Activated CD4-positive, alpha-beta T cell treated with anti-CD3 and anti-CD28 coated beads, Interleukin-2, amount 10 ng/mL, durations not matched to agents 24 days and 14 days (primary cell): Measurements from ENCODE around the gene KCMF1. TPM values are rescaled to one million over a fixed set of nuclear protein-coding genes. Genes with fewer than 3 reads are reported as not detected.

ENCODE experiments used
- DNase-seq: peaks from one replicate; pipeline ENCODE4 v3.0.0; 2022
- H3K27ac Mint-ChIP-seq: one replicate; pipeline ENCODE4 v1.8.0; 2022; ENCODE audit warnings: mild to moderate bottlenecking, mixed read lengths
- H3K27me3 Mint-ChIP-seq: one replicate; pipeline ENCODE4 v1.8.0; 2022; ENCODE audit warnings: mixed read lengths
- H3K36me3 Mint-ChIP-seq: one replicate; pipeline ENCODE4 v1.8.0; 2022; ENCODE audit warnings: low read depth, mild to moderate bottlenecking, mixed read lengths
- H3K4me1 Mint-ChIP-seq: one replicate; pipeline ENCODE4 v1.8.0; 2021; ENCODE audit warnings: mixed read lengths
- H3K4me3 Mint-ChIP-seq: one replicate; pipeline ENCODE4 v1.8.0; 2022; ENCODE audit warnings: mild to moderate bottlenecking, moderate library complexity, mixed read lengths
- H3K9me3 Mint-ChIP-seq: one replicate; pipeline ENCODE4 v1.8.0; 2021; ENCODE audit warnings: mixed read lengths
- intact Hi-C: fragments of 100-400 bp; cut with micrococcal nuclease; formaldehyde crosslinking; loops from one replicate; pipeline ENCODE4 v1.15.1; 2023
- total RNA-seq: library from RNA; stranded (reverse); gene quantifications from 2 replicates; pipeline ENCODE4 v1.2.3, GENCODE V29; 2022

Gene KCMF1
- total RNA-seq, 1 donor from 2014 or later = 101 TPM

GRCh38 chr2:85011098-85011497, 40.1 kb downstream of the KCMF1 start:
- Mint-ChIP-seq H3K4me3 (peak overlapping the region; percentile 8), H3K4me1 (peaks cover 66% of the 10 kb centered on the region), H3K27ac (peak overlapping the region; percentile 72), H3K27me3 (no peaks in the 10 kb centered on the region), H3K9me3 (peaks cover 11% of the 10 kb centered on the region), H3K36me3 (peaks cover 37% of the 10 kb centered on the region)
- intact Hi-C loops = loop anchor here (1.0 kb wide), 1 partner anchor 12 kb away; no protein-coding TSS in a partner anchor
- no peak for DNase-seq

- peaks cover 67% of the 10 kb centered on the region for H3K4me1 Mint-ChIP-seq
- peak overlapping the region; percentile 21 for H3K4me3 Mint-ChIP-seq
- DNase-seq = no peak
- peaks cover 34% of the 10 kb centered on the region for H3K36me3 Mint-ChIP-seq
- peak overlapping the region; percentile 72 for H3K27ac Mint-ChIP-seq
- intact Hi-C loops = loop anchor here (1.0 kb wide), 1 partner anchor 12 kb away; no protein-coding TSS in a partner anchor
- H3K27me3 Mint-ChIP-seq = no peaks in the 10 kb centered on the region
- H3K9me3 Mint-ChIP-seq = peaks cover 11% of the 10 kb centered on the region
Measured at GRCh38 chr2:85011747-85012146, 40.8 kb downstream of the KCMF1 start.

- H3K27me3 Mint-ChIP-seq = no peaks in the 10 kb centered on the region
- H3K27ac Mint-ChIP-seq = peak overlapping the region; percentile 77
- H3K4me1 Mint-ChIP-seq = peaks cover 65% of the 10 kb centered on the region
- peak overlapping the region; percentile 29 for H3K4me3 Mint-ChIP-seq
- intact Hi-C loops = no loop called here
- peaks cover 6% of the 10 kb centered on the region for H3K9me3 Mint-ChIP-seq
- no peak for DNase-seq
- H3K36me3 Mint-ChIP-seq = peaks cover 29% of the 10 kb centered on the region
Measured at GRCh38 chr2:85012431-85012830, 41.5 kb downstream of the KCMF1 start.

GRCh38 chr2:85012855-85013254, 41.9 kb downstream of the KCMF1 start:
- Mint-ChIP-seq H3K27me3 (no peaks in the 10 kb centered on the region), H3K9me3 (peaks cover 6% of the 10 kb centered on the region), H3K4me3 (no peak overlapping the region), H3K4me1 (peaks cover 68% of the 10 kb centered on the region), H3K27ac (peak overlapping the region; percentile 63), H3K36me3 (peaks cover 28% of the 10 kb centered on the region)
- DNase-seq = no peak
- intact Hi-C loops = no loop called here

GRCh38 chr2:85015653-85016360, 44.8 kb downstream of the KCMF1 start:
- peaks cover 16% of the 10 kb centered on the region for H3K36me3 Mint-ChIP-seq
- no peaks in the 10 kb centered on the region for H3K9me3 Mint-ChIP-seq
- no peaks in the 10 kb centered on the region for H3K27me3 Mint-ChIP-seq
- intact Hi-C loops = loop anchor here (1.0 to 2.0 kb wide), 2 partner anchors 43 to 70 kb away; no protein-coding TSS in a partner anchor
- peaks cover 58% of the 10 kb centered on the region for H3K4me1 Mint-ChIP-seq
- no peak for DNase-seq
- H3K27ac Mint-ChIP-seq = peak overlapping the region; percentile 92
- H3K4me3 Mint-ChIP-seq = no peak overlapping the region

GRCh38 chr2:85016446-85016845, 45.5 kb downstream of the KCMF1 start:
- Mint-ChIP-seq H3K27me3 (no peaks in the 10 kb centered on the region), H3K36me3 (peaks cover 12% of the 10 kb centered on the region), H3K4me3 (no peak overlapping the region), H3K4me1 (peaks cover 54% of the 10 kb centered on the region), H3K9me3 (no peaks in the 10 kb centered on the region), H3K27ac (no peak overlapping the region)
- no peak for DNase-seq
- intact Hi-C loops = no loop called here

- DNase-seq = no peak
- no peaks in the 10 kb centered on the region for H3K27me3 Mint-ChIP-seq
- H3K9me3 Mint-ChIP-seq = no peaks in the 10 kb centered on the region
- H3K4me3 Mint-ChIP-seq = no peak overlapping the region
- intact Hi-C loops = no loop called here
- peaks cover 14% of the 10 kb centered on the region for H3K36me3 Mint-ChIP-seq
- H3K27ac Mint-ChIP-seq = peak overlapping the region; percentile 83
- peaks cover 48% of the 10 kb centered on the region for H3K4me1 Mint-ChIP-seq
Measured at GRCh38 chr2:85017411-85018048, 46.6 kb downstream of the KCMF1 start.

- no peak overlapping the region for H3K4me3 Mint-ChIP-seq
- peaks cover 14% of the 10 kb centered on the region for H3K36me3 Mint-ChIP-seq
- no peaks in the 10 kb centered on the region for H3K27me3 Mint-ChIP-seq
- peak overlapping the region; percentile 83 for H3K27ac Mint-ChIP-seq
- DNase-seq = no peak
- intact Hi-C loops = no loop called here
- H3K9me3 Mint-ChIP-seq = no peaks in the 10 kb centered on the region
- H3K4me1 Mint-ChIP-seq = peaks cover 44% of the 10 kb centered on the region
Measured at GRCh38 chr2:85018049-85018447, 47.1 kb downstream of the KCMF1 start.

GRCh38 chr2:85019121-85019520, 48.2 kb downstream of the KCMF1 start:
- H3K9me3 Mint-ChIP-seq = no peaks in the 10 kb centered on the region
- no peaks in the 10 kb centered on the region for H3K27me3 Mint-ChIP-seq
- peaks cover 36% of the 10 kb centered on the region for H3K4me1 Mint-ChIP-seq
- H3K36me3 Mint-ChIP-seq = peaks cover 16% of the 10 kb centered on the region
- intact Hi-C loops = no loop called here
- DNase-seq = no peak
- no peak overlapping the region for H3K27ac Mint-ChIP-seq
- no peak overlapping the region for H3K4me3 Mint-ChIP-seq

- Mint-ChIP-seq H3K4me1 (peaks cover 24% of the 10 kb centered on the region), H3K4me3 (no peak overlapping the region), H3K27me3 (no peaks in the 10 kb centered on the region), H3K36me3 (peaks cover 27% of the 10 kb centered on the region), H3K27ac (no peak overlapping the region), H3K9me3 (no peaks in the 10 kb centered on the region)
- DNase-seq = no peak
- intact Hi-C loops = no loop called here
Measured at GRCh38 chr2:85022232-85022631, 51.3 kb downstream of the KCMF1 start.

- intact Hi-C loops = no loop called here
- H3K27me3 Mint-ChIP-seq = no peaks in the 10 kb centered on the region
- no peak for DNase-seq
- peaks cover 37% of the 10 kb centered on the region for H3K36me3 Mint-ChIP-seq
- H3K9me3 Mint-ChIP-seq = no peaks in the 10 kb centered on the region
- H3K4me1 Mint-ChIP-seq = peaks cover 16% of the 10 kb centered on the region
- H3K4me3 Mint-ChIP-seq = no peak overlapping the region
- H3K27ac Mint-ChIP-seq = no peak overlapping the region
Measured at GRCh38 chr2:85024372-85025047, 53.5 kb downstream of the KCMF1 start.

- no peak for DNase-seq
- peaks cover 57% of the 10 kb centered on the region for H3K36me3 Mint-ChIP-seq
- peaks cover 5% of the 10 kb centered on the region for H3K4me1 Mint-ChIP-seq
- H3K27me3 Mint-ChIP-seq = no peaks in the 10 kb centered on the region
- H3K4me3 Mint-ChIP-seq = no peak overlapping the region
- intact Hi-C loops = no loop called here
- H3K9me3 Mint-ChIP-seq = no peaks in the 10 kb centered on the region
- H3K27ac Mint-ChIP-seq = no peak overlapping the region
Measured at GRCh38 chr2:85032621-85033020, 61.7 kb downstream of the KCMF1 start.

- Mint-ChIP-seq H3K9me3 (no peaks in the 10 kb centered on the region), H3K4me3 (no peak overlapping the region), H3K36me3 (peaks cover 56% of the 10 kb centered on the region), H3K27me3 (no peaks in the 10 kb centered on the region), H3K27ac (no peak overlapping the region), H3K4me1 (peaks cover 5% of the 10 kb centered on the region)
- no peak for DNase-seq
- intact Hi-C loops = no loop called here
Measured at GRCh38 chr2:85033388-85033787, 62.4 kb downstream of the KCMF1 start.

- peaks cover 5% of the 10 kb centered on the region for H3K4me1 Mint-ChIP-seq
- intact Hi-C loops = no loop called here
- no peaks in the 10 kb centered on the region for H3K9me3 Mint-ChIP-seq
- H3K36me3 Mint-ChIP-seq = peaks cover 56% of the 10 kb centered on the region
- no peaks in the 10 kb centered on the region for H3K27me3 Mint-ChIP-seq
- H3K27ac Mint-ChIP-seq = no peak overlapping the region
- no peak overlapping the region for H3K4me3 Mint-ChIP-seq
- no peak for DNase-seq
Measured at GRCh38 chr2:85034158-85034557, 63.2 kb downstream of the KCMF1 start.
